HG02973 (cell line): ENCODE data around the gene NR6A1.

Source experiments
- ATAC-seq: cut with Tn5 transposase; IDR thresholded peaks from one replicate; pipeline ENCODE4 v1.9.1; 2021; ENCODE audit warnings: moderate library complexity; ENCODE audit not compliant: unreplicated experiment

Gene NR6A1

DNA sequence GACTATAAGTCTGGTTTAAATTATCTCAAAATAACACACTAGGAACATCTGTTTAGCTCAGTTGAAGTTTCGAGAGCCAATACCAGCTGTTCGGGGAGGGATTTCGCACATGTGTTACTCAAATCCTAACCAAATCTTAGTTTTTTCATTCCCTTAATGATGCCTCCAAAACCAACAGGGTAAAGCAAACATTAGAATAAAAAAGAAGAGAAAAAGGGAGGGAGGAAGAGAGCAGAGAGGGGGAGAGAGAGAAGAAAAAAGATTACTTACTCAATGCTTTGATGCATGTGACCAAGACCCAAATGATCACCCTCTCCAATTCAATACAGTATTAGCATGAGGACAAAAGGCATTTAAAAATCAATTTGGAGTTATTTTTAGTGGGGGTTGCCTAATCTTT lies 177.9 kb downstream of the NR6A1 start:
- ATAC-seq: no peak

- ATAC-seq: no peak
Measured at GRCh38 chr9:124590889-124591641, 180.0 kb downstream of the NR6A1 start.

DNA sequence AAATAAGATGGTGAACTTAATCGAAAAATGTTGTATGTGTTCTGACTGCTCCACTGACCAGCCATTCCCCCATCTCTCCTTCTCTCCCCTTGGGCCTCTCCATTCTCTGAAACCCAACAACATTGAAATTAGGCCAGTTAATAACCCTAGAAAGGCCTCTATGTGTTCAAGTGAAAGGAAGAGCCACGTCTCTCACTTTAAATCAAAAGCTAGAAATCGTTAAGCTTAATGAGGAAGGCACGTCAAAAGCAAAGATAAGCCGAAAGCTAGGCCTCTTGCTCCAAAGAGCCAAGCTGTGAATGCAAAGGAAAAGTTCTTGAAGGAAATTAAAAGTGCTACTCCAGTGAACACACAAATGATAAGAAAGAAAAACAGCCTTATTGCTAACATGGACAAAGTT lies 186.5 kb downstream of the NR6A1 start:
- ATAC-seq: no peak

DNA sequence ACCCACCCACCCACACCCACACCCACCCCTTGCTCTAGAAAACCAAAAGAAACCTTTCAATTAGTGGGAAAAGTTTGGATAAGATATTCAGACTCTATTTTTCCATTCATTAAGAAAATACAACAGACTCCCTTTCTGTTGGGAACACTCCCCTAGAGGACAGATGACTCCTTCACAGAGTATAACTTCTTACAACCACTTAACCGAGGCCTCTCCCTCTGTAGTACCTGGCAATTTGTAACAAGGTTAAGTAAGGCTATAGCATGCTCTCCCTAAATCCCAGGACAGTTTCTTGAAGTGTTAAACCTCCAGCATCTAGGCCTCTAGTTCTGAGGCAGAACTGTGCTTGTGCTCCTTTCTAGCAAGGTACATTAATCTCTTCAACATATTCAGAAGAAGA lies 188.0 kb downstream of the NR6A1 start:
- ATAC-seq: no peak

- ATAC-seq: no peak
Measured at GRCh38 chr9:124580186-124580585, 190.9 kb downstream of the NR6A1 start.

DNA sequence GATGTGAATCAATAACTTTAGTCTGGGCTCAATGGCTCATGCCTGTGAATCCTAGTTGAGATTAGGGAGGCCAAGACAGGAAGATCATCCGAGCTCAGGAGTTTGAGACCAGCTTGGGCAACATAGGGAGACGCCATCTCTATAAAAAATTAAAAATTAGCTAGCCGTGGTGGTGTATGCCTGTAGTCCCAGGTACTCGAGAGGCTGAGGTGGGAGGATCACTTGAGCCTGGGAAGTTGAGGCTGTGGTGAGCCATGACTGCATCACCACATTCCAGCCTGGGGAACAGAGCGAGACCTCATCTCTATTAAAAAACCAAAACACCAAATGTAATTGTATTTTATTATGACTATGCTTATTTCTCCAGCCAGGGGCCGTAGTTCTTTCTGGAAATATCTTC lies 194.4 kb downstream of the NR6A1 start:
- no peak for ATAC-seq

GRCh38 chr9:124574534-124575375 lies 196.4 kb downstream of the NR6A1 start:
- no peak for ATAC-seq

DNA sequence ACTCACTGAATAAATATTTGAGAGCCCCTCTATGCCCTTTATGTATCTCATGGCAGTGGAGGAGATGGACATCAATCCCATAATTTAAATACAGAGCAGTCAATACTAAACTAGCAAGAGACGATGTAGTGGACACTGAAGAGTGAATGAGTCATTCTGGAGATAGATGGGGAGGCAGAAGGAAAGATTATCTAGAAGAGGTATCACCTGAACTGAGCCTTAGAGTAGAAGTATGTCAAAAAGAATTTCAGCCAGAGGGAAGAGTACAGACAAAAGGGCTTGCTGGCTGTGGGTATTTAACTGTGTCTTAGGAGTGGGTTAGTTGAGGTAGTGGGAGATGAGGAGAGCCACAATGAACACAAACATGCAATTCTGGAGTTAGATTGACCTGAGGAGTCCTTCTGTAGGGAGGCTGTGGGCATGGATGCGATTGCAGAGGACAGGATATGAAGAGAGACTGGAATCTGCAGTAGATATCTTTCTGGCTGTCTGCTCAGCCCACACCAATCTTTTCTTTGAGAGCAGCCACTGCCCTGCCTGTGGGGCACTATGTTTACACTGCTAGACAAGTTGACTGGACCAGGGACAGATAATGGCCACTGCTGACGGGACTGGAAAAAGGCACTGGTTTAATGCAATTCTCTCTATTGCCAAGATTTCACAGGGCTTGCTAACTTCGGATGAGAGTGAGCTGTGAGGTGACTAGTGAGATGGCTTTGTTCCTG lies 200.0 kb downstream of the NR6A1 start:
- ATAC-seq: no peak

GRCh38 chr9:124569942-124570341 lies 201.2 kb downstream of the NR6A1 start:
- no peak for ATAC-seq

DNA sequence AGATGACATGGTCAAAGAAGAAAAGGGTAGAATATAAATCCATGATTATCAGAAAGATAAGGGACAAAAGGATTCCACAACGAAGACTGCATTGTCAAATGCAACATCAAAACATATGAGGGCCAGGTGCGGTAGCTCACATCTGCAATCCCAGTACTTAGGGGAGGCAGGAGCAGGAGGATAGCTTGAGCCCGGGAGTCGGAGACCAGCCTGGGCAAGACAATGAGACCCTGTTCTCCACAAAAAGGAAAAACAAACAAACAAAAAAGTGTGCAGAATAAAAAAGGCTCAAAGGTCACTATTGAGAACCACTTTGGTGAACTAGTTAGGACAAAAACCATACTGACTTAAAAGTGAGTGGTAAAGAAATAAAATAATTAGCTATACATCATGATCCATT lies 203.7 kb downstream of the NR6A1 start:
- ATAC-seq: no peak

DNA sequence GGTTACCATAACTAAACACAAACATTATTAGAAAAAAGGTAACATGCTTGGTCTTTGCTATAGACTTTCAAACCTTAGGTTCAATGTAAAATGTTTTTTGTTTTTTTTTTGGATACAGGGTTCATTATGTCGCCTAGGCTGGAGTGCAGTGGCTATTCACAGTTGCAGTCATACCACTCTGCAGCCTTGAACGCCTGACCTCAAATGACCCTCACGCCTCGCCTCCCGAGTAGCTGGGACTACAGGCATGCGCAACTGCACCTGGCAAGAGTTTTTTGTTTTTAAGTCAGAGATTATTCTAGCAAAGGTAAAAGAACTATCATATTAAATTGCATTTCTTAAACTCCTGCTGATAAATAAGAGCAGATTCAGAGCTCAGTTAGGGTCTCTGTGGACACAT lies 208.8 kb downstream of the NR6A1 start:
- no peak for ATAC-seq

- no peak for ATAC-seq
Measured at GRCh38 chr9:124559871-124560270, 211.2 kb downstream of the NR6A1 start.

GRCh38 chr9:124558777-124559470 lies 212.2 kb downstream of the NR6A1 start:
- ATAC-seq: no peak

DNA sequence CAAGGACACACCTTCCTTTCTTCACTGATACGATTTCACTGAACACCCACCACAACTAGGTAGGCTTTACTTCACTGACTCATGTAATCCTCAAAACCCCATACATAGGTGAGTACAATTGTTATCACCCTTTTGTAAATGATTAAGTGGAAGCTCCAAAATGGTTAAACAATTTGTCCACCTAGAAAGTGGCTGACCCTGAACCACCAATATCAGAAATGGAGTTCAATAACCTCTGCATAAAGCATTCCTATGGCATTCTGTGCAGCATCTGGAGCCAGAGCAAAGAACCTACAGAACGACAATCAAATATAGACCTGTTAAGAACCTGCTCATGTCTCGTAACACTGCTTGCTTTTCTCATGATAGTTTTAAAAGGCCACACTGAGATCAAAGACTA lies 213.2 kb downstream of the NR6A1 start:
- ATAC-seq: no peak

DNA sequence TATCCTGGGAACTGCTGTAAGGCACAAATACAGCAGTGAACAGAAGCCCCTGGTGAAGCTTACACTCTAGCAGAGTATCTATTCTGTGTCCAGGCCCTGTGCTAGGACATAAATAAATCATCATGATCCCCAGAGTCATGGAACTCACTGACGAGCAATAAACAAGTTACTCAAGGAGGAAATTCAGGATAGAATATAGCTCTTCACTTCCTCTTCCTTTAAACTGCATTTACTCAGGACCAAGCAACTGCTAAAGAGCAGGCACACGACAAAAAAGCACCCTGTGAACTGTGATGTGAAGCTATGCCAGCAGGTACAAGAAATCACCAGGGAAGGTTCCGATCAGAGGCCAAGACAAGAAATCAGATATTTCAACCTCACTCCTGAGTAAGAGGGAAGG lies 216.1 kb downstream of the NR6A1 start:
- no peak for ATAC-seq

- ATAC-seq: no peak
Measured at GRCh38 chr9:124553738-124554137, 217.4 kb downstream of the NR6A1 start.

- no peak for ATAC-seq
Measured at GRCh38 chr9:124552273-124552605, 218.9 kb downstream of the NR6A1 start.

- ATAC-seq: no peak
Measured at GRCh38 chr9:124551472-124552272, 219.4 kb downstream of the NR6A1 start.

DNA sequence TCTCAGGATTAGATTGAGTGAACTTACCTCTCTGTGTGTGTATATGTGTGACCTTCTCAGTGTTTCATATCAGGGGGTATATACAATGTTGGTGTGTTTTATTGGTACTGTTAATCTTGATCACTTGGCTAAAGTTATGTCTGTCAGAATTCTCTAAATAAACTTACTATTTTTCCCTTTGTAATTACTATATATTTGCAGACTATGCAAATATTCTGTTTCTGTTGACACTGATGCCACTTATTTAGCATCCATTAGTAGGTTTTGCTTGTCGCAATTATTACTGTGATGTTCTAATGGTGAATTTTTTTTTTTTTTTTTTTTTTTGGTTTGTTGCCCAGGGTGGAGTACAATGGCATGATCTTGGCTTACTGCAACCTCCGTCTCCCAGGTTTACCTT lies 221.0 kb downstream of the NR6A1 start:
- no peak for ATAC-seq

GRCh38 chr9:124549016-124549415 lies 222.1 kb downstream of the NR6A1 start:
- no peak for ATAC-seq
